BLaER1 treated with 17β-estradiol and CSF1 and Interleukin-3, amounts not matched to agents 10 nM and 100 nM (cell line): ENCODE measurements around the gene PARN.
A peak's percentile ranks its signal among the peaks of the same experiment; 100 is the strongest.
"Not testable (repeated sequence)": the region's sequence is repeated elsewhere in the genome, so short reads cannot be mapped to it uniquely, and the experiment has no call there.

Source experiments
- H3K27ac ChIP-seq, 11 experiments: shearing (Covaris generic); formaldehyde crosslinking; 2 replicates each; pipeline ENCODE4 v1.8.1; 2022
- H3K27me3 ChIP-seq, 11 experiments: shearing (Covaris generic); formaldehyde crosslinking; 2 replicates each; pipeline ENCODE4 v1.8.1; 2022
- H3K36me3 ChIP-seq, 11 experiments: shearing (Covaris generic); formaldehyde crosslinking; 2 replicates each; pipeline ENCODE4 v1.8.1; 2022
- H3K4me1 ChIP-seq, 10 experiments: shearing (Covaris generic); formaldehyde crosslinking; 2 replicates each; pipeline ENCODE4 v1.8.1; 2022
- H3K4me2 ChIP-seq, 11 experiments: shearing (Covaris generic); formaldehyde crosslinking; 2 replicates each; pipeline ENCODE4 v1.8.1; 2022
- H3K4me3 ChIP-seq, 10 experiments: shearing (Covaris generic); formaldehyde crosslinking; 2 replicates each; pipeline ENCODE4 v1.8.1; 2022
- H3K9ac ChIP-seq, 11 experiments: shearing (Covaris generic); formaldehyde crosslinking; 2 replicates each; pipeline ENCODE4 v1.8.1; 2022
- H3K9me3 ChIP-seq, 11 experiments: shearing (Covaris generic); formaldehyde crosslinking; replicated peaks in 1 of 11; 2 replicates each; pipeline ENCODE4 v1.8.1; 2022
- H4K20me1 ChIP-seq, 11 experiments: shearing (Covaris generic); formaldehyde crosslinking; 2 replicates each; pipeline ENCODE4 v1.8.1; 2022
- Cebpa-rat ChIP-seq, 11 experiments: shearing (Covaris generic); IDR thresholded peaks; 2 replicates each; pipeline ENCODE4 v1.8.1; 2022

Gene PARN

GRCh38 chr16:14400285-14400977, 229.6 kb downstream of the PARN start:
- no peak for TF ChIP-seq Cebpa-rat (IDR thresholded peaks at IDR 0.05)

GRCh38 chr16:14399378-14400284, 230.4 kb downstream of the PARN start:
- H3K9me3 ChIP-seq = no peaks in the 10 kb centered on the region
- H3K27me3 ChIP-seq = no peaks in the 10 kb centered on the region
- peak in 3 of 11 experiments; percentile 9 to 74 (median 14); a peak in 1 of 22 replicates for TF ChIP-seq Cebpa-rat (IDR thresholded peaks at IDR 0.05)
- H3K4me1 ChIP-seq = peaks cover 21 to 40% (median 37%) of the 10 kb centered on the region in 10 experiments
- peak overlapping the region; percentile 9 to 86 (median 71); a peak in 19 of 22 replicates for H3K27ac ChIP-seq
- peak overlapping the region in 10 of 11 experiments; percentile 34 to 77 (median 60); a peak in 17 of 22 replicates for H3K9ac ChIP-seq
- no peaks in the 10 kb centered on the region for H3K36me3 ChIP-seq
- peak overlapping the region in 1 of 10 experiments; percentile 1; a peak in 1 of 20 replicates for H3K4me3 ChIP-seq
- no peaks in the 10 kb centered on the region for H4K20me1 ChIP-seq
- H3K4me2 ChIP-seq = peak overlapping the region; percentile 49 to 92 (median 81)

More at GRCh38 chr16:14400285-14400977, 229.6 kb downstream of the PARN start:
- H3K9ac ChIP-seq = peak overlapping the region in 10 of 11 experiments; percentile 34 to 77 (median 60); a peak in 15 of 22 replicates
- no peaks in the 10 kb centered on the region for H3K27me3 ChIP-seq
- no peak overlapping the region for H3K4me3 ChIP-seq
- peaks cover 21 to 40% (median 37%) of the 10 kb centered on the region in 10 experiments for H3K4me1 ChIP-seq
- H3K36me3 ChIP-seq = no peaks in the 10 kb centered on the region
- no peaks in the 10 kb centered on the region for H3K9me3 ChIP-seq
- H4K20me1 ChIP-seq = no peaks in the 10 kb centered on the region
- peak overlapping the region in 10 of 11 experiments; percentile 53 to 86 (median 72); a peak in 19 of 22 replicates for H3K27ac ChIP-seq
- H3K4me2 ChIP-seq = peak overlapping the region; percentile 49 to 92 (median 81)

- Histone ChIP-seq H3K36me3 (no peaks in the 10 kb centered on the region), H3K27me3 (no peaks in the 10 kb centered on the region), H3K9ac (no peak overlapping the region; a peak in 1 of 22 replicates), H3K4me3 (no peak overlapping the region), H3K4me2 (peak overlapping the region in 5 of 11 experiments; percentile 65 to 89 (median 76); a peak in 8 of 22 replicates), H3K27ac (peak overlapping the region in 4 of 11 experiments; percentile 36 to 86 (median 80); a peak in 7 of 22 replicates), H4K20me1 (no peaks in the 10 kb centered on the region), H3K9me3 (no peaks in the 10 kb centered on the region), H3K4me1 (peaks cover 21 to 42% (median 38%) of the 10 kb centered on the region in 10 experiments)
- no peak for TF ChIP-seq Cebpa-rat (IDR thresholded peaks at IDR 0.05)
These were observed 231.9 kb downstream of the PARN start for GRCh38 chr16:14398014-14398717.

- H3K9me3 ChIP-seq, H3K9ac ChIP-seq, H3K27me3 ChIP-seq, H3K4me3 ChIP-seq, H4K20me1 ChIP-seq, H3K27ac ChIP-seq, H3K4me2 ChIP-seq, H3K36me3 ChIP-seq: not testable (repeated sequence)
- H3K4me1 ChIP-seq = peaks cover 21 to 35% (median 32%) of the 10 kb centered on the region in 10 experiments
These were observed 234.3 kb downstream of the PARN start for GRCh38 chr16:14395710-14396304.

GRCh38 chr16:14394834-14395233, 235.2 kb downstream of the PARN start:
- TF ChIP-seq Cebpa-rat (IDR thresholded peaks at IDR 0.05) = no peak
- Histone ChIP-seq H3K9me3 (no peaks in the 10 kb centered on the region), H3K4me1 (peaks cover 12 to 26% (median 22%) of the 10 kb centered on the region in 10 experiments)

GRCh38 chr16:14392960-14393359, 237.1 kb downstream of the PARN start:
- H3K9ac ChIP-seq = no peak overlapping the region
- H3K4me3 ChIP-seq = no peak overlapping the region
- no peaks in the 10 kb centered on the region for H4K20me1 ChIP-seq
- no peak overlapping the region for H3K27ac ChIP-seq
- H3K36me3 ChIP-seq = no peaks in the 10 kb centered on the region
- H3K4me2 ChIP-seq = peak overlapping the region in 4 of 11 experiments; percentile 20 to 50 (median 28); a peak in 4 of 22 replicates
- TF ChIP-seq Cebpa-rat (IDR thresholded peaks at IDR 0.05) = no peak
- peaks cover 0 to 11% (median 6%) of the 10 kb centered on the region in 10 experiments; a peak in 11 of 20 replicates for H3K4me1 ChIP-seq
- H3K9me3 ChIP-seq = no peaks in the 10 kb centered on the region
- no peaks in the 10 kb centered on the region for H3K27me3 ChIP-seq

More at GRCh38 chr16:14394834-14395233, 235.2 kb downstream of the PARN start:
- no peaks in the 10 kb centered on the region for H3K27me3 ChIP-seq
- no peaks in the 10 kb centered on the region for H3K36me3 ChIP-seq
- no peak overlapping the region for H3K27ac ChIP-seq
- H3K4me2 ChIP-seq = no peak overlapping the region
- H3K9ac ChIP-seq = no peak overlapping the region
- H3K4me3 ChIP-seq = no peak overlapping the region
- H4K20me1 ChIP-seq = no peaks in the 10 kb centered on the region

GRCh38 chr16:14389359-14389758, 240.7 kb downstream of the PARN start:
- H3K9me3 ChIP-seq = peaks cover 0 to 8% (median 0%) of the 10 kb centered on the region in 11 experiments; a peak in 4 of 22 replicates
- no peak overlapping the region for H3K27ac ChIP-seq
- H3K4me3 ChIP-seq = no peak overlapping the region
- no peak overlapping the region for H3K9ac ChIP-seq
- no peak overlapping the region for H3K4me2 ChIP-seq
- no peak for TF ChIP-seq Cebpa-rat (IDR thresholded peaks at IDR 0.05)
- no peaks in the 10 kb centered on the region for H3K36me3 ChIP-seq
- peaks cover 0 to 10% (median 6%) of the 10 kb centered on the region in 10 experiments; a peak in 11 of 20 replicates for H3K4me1 ChIP-seq
- no peaks in the 10 kb centered on the region for H4K20me1 ChIP-seq
- no peaks in the 10 kb centered on the region for H3K27me3 ChIP-seq

GRCh38 chr16:14388243-14388642, 241.8 kb downstream of the PARN start:
- peaks cover 0 to 8% (median 0%) of the 10 kb centered on the region in 11 experiments; a peak in 4 of 22 replicates for H3K9me3 ChIP-seq
- no peak overlapping the region for H3K27ac ChIP-seq
- H3K27me3 ChIP-seq = no peaks in the 10 kb centered on the region
- TF ChIP-seq Cebpa-rat (IDR thresholded peaks at IDR 0.05) = no peak
- H3K9ac ChIP-seq = no peak overlapping the region
- H3K4me2 ChIP-seq = no peak overlapping the region
- peaks cover 0 to 10% (median 5%) of the 10 kb centered on the region in 10 experiments; a peak in 11 of 20 replicates for H3K4me1 ChIP-seq
- H3K36me3 ChIP-seq = no peaks in the 10 kb centered on the region
- H4K20me1 ChIP-seq = no peaks in the 10 kb centered on the region
- H3K4me3 ChIP-seq = no peak overlapping the region
